ENCODE measurements around the gene RFX8. TPM values are rescaled to one million over a fixed set of nuclear protein-coding genes. Genes with fewer than 3 reads are reported as not detected.

RFX8 gene
- total and polyA plus RNA-seq, 2 of the 8 experiments (the other 6 are each of a cell fraction or from before 2014, with no cell fraction given) = 0.60 to 0.97 TPM

DNA sequence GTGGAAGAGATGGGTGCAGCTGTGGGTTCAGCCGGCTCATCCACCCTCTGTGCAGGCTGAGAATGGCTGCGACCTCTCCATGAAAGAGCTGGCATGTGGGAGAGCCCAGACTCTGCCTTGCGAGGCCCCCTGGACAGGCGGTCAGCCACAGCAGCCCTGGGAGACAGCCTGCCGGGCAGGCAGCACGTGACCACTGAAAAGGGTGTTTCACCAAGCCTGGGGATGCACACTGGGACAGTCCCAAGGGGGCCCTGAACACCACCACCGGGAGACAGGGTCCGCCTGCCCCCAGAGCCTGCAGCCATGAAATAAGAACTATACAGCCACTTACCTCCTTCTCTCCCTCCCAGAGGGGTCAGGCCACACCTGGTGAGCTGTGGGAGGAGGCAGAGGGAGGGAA, 11.5 kb downstream of the RFX8 start (continued):
- TF ChIP-seq CHD7 (IDR thresholded peaks at IDR 0.05; ENCODE audit: insufficient replicate concordance, low read length) (no peak), CBX8 (IDR thresholded peaks at IDR 0.05; ENCODE audit: borderline replicate concordance, low read depth, low read length) (no peak), YY1 (IDR thresholded peaks at IDR 0.05; ENCODE audit: low read depth, low read length) (no peak), ZNF274 (IDR thresholded peaks at IDR 0.05; ENCODE audit: borderline replicate concordance, extremely low read depth, low read length) (no peak), SIN3A (conservative IDR thresholded peaks at IDR 0.05 in 1 of 2, IDR thresholded peaks at IDR 0.05 in 1 of 2; ENCODE audit: low read depth in 1 of 2, low read length in 2 of 2) (no peak), TAF1 (IDR thresholded peaks at IDR 0.05; ENCODE audit: low read depth, low read length) (no peak), TCF12 (IDR thresholded peaks at IDR 0.05; ENCODE audit: low read depth, low read length) (no peak)

Measured in H1 (cell line).